ENCODE measurements around the gene DVL1. TPM values are rescaled to one million over a fixed set of nuclear protein-coding genes. Genes with fewer than 3 reads are reported as not detected.

The DVL1 gene
- total RNA-seq, 1 experiment from 2014 or later: 71.0 TPM

- peak within 1 kb of the TSS; percentile 36 for H3K18ac ChIP-seq (ENCODE audit: insufficient read length, low read depth, low read length)
- no peak within 1 kb of the TSS for H3T11ph ChIP-seq (ENCODE audit: low read length)
- no peaks in the 10 kb centered on the region for H3K9me3 ChIP-seq (ENCODE audit: control insufficient read depth, low read depth, low read length)
- no peak within 1 kb of the TSS; the same call in 1 of the 2 replicates for H2BK15ac ChIP-seq (ENCODE audit: low read depth, low read length)
- H3K27ac ChIP-seq (ENCODE audit: insufficient read length, low read depth, low read length): no peak within 1 kb of the TSS
- H3K23me2 ChIP-seq (ENCODE audit: insufficient read length, low read depth, low read length, poor library complexity, severe bottlenecking): peaks cover 7% of the 10 kb centered on the region
- peak within 1 kb of the TSS; percentile 59; the same call in 1 of the 2 replicates for H3K14ac ChIP-seq (ENCODE audit: insufficient read depth, low read length)
- peaks cover 24 to 46% of the 10 kb centered on the region in 2 experiments for H3K4me1 Mint-ChIP-seq
- no peaks in the 10 kb centered on the region for H3K36me3 Mint-ChIP-seq (ENCODE audit: insufficient read depth in 1 of 3, low read depth in 3 of 3)
- H3K4me2 ChIP-seq (ENCODE audit: insufficient read depth, insufficient read length, low read length): no peak within 1 kb of the TSS
- peaks cover 4% of the 10 kb centered on the region; the same call in 1 of the 2 replicates for H3K27me3 ChIP-seq (ENCODE audit: insufficient read depth, low read length)
- H3K56ac ChIP-seq (ENCODE audit: insufficient read length, low read depth, low read length): no peak within 1 kb of the TSS
- DNase-seq: peak; percentile 66
- H3K79me2 ChIP-seq (ENCODE audit: insufficient read depth, low read length): no peaks in the 10 kb centered on the region
- no peak within 1 kb of the TSS for H2BK5ac ChIP-seq (ENCODE audit: insufficient read length, low read length)
- no peak within 1 kb of the TSS for H4K8ac ChIP-seq (replicated peaks; ENCODE audit: insufficient read length, low read depth, low read length)
- H2BK20ac ChIP-seq (ENCODE audit: low read depth, low read length, poor library complexity, severe bottlenecking): no peak within 1 kb of the TSS
- no peak within 1 kb of the TSS for H3K23ac ChIP-seq (ENCODE audit: insufficient read length, low read depth, low read length)
- H3K4me1 ChIP-seq (ENCODE audit: insufficient read depth, low read length): peaks cover 2% of the 10 kb centered on the region; the same call in 1 of the 2 replicates
- H2AFZ ChIP-seq (ENCODE audit: low read length): no peak within 1 kb of the TSS
- H3K4me3 Mint-ChIP-seq: peak within 1 kb of the TSS in 1 of 2 experiments; percentile 42; a peak in 4 of 5 replicates
- H4K20me1 ChIP-seq (ENCODE audit: control insufficient read depth, insufficient read depth, insufficient read length): no peaks in the 10 kb centered on the region
- no peak within 1 kb of the TSS for H2AK5ac ChIP-seq (ENCODE audit: insufficient read length, low read length)
- no peaks in the 10 kb centered on the region; a peak in 2 of 5 replicates for H3K9me3 Mint-ChIP-seq
- H2BK120ac ChIP-seq (ENCODE audit: low read depth, low read length, poor library complexity, severe bottlenecking): no peak within 1 kb of the TSS
- no CpG with 5 or more reads among the region's 29 CpGs for WGBS (ENCODE audit: extremely low coverage, insufficient read length, low lambda C conversion rate)
- peak within 1 kb of the TSS in 2 of 3 experiments; percentile 28 to 77; a peak in 3 of 7 replicates for H3K27ac Mint-ChIP-seq
- H2BK12ac ChIP-seq (ENCODE audit: insufficient read length, low read depth, low read length): no peak within 1 kb of the TSS
- H3K27me3 Mint-ChIP-seq (ENCODE audit: low read depth): peaks cover 43% of the 10 kb centered on the region
- H4K91ac ChIP-seq (ENCODE audit: insufficient read length, low read depth, low read length): no peak within 1 kb of the TSS
- H3K9ac ChIP-seq (ENCODE audit: extremely low read depth, insufficient read length, low read length): no peak within 1 kb of the TSS
- no peak within 1 kb of the TSS for H3K4ac ChIP-seq (ENCODE audit: low read depth, low read length)
- no peaks in the 10 kb centered on the region for H3K79me1 ChIP-seq (ENCODE audit: insufficient read depth, low read depth, low read length, poor library complexity, severe bottlenecking)
- H4K5ac ChIP-seq (ENCODE audit: insufficient read length, low read depth, low read length): no peak within 1 kb of the TSS
- TF ChIP-seq, protein P1, sequence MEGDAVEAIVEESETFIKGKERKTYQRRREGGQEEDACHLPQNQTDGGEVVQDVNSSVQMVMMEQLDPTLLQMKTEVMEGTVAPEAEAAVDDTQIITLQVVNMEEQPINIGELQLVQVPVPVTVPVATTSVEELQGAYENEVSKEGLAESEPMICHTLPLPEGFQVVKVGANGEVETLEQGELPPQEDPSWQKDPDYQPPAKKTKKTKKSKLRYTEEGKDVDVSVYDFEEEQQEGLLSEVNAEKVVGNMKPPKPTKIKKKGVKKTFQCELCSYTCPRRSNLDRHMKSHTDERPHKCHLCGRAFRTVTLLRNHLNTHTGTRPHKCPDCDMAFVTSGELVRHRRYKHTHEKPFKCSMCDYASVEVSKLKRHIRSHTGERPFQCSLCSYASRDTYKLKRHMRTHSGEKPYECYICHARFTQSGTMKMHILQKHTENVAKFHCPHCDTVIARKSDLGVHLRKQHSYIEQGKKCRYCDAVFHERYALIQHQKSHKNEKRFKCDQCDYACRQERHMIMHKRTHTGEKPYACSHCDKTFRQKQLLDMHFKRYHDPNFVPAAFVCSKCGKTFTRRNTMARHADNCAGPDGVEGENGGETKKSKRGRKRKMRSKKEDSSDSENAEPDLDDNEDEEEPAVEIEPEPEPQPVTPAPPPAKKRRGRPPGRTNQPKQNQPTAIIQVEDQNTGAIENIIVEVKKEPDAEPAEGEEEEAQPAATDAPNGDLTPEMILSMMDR (conservative IDR thresholded peaks at IDR 0.05): no peak
Measured at GRCh38 chr1:1358433-1359271, 9.4 kb upstream of the DVL1 start, which contains the start of gene MXRA8. Gene MXRA8, minus strand, starts transcription at chr1:1358555. Its CDS starts 51 bp downstream, at chr1:1358504.
